HG03575 (cell line): ENCODE results near the gene IGFBP1.

Source experiments
- ATAC-seq: cut with Tn5 transposase; IDR thresholded peaks from one replicate; pipeline ENCODE4 v1.9.1; 2021; ENCODE audit not compliant: unreplicated experiment, insufficient number of reproducible peaks, low FRiP score; ENCODE audit errors: extremely low read depth

Gene IGFBP1

DNA sequence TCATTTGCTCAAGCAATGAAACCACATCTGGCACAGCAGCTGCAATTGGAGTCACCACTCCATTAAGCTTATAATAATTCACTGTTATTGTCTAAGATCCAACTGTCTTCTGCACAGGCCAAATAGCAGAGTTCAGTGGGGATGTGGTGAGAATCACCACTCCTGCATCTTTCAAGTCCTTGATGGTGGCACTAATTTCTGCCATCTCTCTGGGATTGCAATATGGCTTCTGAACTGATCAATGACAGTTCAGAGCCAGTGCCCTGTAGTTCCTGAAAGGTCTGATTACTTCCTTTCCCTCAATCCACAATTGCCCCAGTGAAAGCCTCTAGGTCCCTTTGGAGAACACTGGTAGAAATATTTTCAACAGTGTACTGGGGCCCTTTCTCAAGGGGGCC, 6.4 kb downstream of the IGFBP1 start:
- no peak for ATAC-seq

DNA sequence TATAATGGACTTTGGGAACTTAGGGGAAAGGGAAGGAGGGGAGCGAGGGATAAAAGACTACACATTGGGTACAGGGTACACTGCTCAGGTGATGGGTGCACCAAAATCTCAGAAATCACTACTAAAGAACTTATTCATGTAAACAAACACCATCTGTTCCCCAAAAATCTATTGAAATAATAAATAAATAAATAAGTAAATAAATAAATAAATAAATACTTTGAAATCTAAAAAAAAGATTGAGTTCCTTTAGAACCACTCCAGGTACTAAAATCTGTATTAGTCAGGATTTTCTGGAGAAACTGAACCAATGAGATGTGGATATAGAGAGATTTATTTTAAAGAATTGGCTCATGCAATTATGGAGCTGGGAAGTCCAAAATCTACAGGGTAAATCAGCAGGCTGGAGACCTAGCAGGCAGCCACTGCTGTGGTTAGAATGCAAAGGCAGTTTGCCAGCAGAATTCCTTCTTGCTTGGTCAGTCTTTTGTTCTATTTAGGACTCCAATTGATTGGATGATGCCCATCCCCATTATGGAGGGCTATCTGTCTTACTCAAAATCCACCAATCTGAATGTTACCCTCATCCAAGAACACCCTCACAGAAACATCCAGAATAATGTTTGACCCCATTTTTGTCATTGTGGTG, 8.9 kb downstream of the IGFBP1 start:
- ATAC-seq: no peak

DNA sequence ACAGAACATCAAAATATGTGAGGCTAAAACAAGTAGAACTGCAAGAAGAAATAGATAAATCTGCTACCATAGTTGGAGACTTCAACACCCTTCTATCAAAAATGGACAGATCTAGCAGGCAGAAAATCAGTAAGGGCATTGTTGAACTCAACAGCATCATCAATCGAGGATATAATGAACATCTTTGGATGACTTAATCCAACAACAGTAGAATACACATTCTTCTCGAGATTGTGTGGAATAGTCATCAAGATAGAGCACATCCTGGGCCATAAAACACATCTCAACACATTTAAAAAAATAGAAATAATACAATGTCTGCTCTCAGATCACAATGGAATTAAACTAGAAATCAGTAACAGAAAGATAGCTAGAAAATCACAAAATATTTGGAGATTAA, 9.9 kb downstream of the IGFBP1 start:
- ATAC-seq: no peak

DNA sequence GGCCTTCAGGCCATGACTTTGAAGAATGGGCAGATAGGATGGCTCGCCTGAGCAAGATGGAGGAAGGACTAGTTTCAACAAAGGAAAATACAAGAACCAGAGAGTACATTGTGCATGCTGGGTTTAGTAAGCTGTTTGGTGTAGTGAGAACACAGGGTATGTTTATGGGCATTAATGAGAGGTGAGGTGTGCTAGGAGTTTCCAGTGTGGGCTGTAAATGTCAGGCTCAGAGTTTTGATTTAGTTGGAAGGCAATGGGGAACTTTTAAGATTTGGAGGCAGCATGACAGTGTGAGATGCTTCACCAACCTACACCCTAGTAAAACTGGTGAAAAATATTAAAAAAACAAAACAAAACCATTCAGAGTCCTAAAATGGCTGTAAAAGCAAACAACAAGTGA, 13.3 kb downstream of the IGFBP1 start:
- ATAC-seq: no peak

DNA sequence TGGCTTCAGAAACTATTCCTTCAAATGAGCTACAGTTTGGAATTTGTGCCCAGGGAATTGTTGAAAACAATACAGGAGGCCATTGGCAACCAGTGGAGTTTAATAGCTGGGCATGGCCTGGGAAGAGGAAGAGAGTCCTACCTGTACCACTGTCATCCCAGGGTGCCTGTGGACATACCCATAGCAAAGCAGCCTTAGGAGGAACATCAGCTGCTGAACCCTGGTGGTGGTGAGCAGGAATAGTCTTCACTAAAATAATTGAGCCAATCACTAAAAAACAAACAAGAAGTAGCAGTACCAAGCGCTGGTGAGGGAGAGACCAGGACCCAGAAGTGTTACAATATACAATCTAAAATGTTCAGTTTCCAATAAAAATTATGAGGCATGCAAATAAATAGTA, 14.5 kb downstream of the IGFBP1 start:
- no peak for ATAC-seq

DNA sequence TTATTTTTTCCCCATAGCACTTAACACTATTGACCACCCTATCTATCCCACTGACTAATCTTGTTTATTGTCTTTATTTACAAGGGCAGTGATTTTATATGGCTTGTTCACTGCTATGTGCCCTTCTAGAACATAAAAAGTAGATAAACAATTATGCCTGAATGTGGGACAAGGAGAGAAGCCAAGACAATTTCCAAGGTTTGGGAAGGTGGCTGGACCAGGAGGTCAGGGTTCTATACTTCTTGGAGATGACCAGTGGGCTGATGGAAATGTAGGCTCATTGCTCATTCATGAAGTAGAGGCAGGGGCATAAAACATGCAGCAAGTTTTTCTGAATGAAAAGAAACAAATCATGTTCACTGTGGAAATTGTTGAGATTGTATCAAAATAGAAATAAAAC, 21.3 kb downstream of the IGFBP1 start:
- no peak for ATAC-seq

DNA sequence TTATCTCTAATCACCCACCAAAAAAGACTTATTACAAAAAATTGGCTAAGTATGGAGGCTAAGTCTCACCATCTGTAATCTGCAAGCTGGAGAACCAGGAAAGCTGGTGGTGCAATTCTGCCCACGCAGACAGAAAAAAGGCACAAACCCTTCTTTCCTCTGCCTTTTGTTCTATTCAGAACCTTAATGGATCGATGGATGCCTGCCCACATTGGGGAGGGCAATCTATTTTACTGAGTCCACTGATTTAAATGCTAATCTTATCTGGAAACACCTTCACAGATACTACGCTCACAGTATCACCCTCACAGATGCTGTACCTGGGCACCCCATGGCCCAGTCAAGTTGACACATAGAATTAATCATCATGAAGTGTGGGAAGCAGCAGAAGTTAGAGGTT, 22.6 kb downstream of the IGFBP1 start:
- ATAC-seq: no peak

DNA sequence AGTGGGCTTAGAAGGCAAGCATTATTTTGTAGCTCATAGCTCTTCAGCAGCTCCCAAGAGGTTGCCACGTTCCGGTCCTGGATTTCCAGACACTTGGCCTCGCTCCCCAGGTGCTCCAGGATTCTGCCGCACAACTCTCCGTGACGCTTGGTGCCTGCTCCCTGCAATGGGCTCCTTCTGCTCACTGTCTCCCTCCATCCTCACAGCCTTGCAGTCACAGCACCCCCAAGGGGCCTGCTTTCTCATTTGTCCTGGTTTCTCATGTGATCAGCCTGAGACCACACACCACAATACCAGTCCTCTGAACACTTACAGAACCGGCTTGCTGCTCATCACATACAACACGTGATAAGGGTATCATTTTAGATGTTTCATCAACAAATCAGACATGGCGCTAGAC, 23.0 kb downstream of the IGFBP1 start:
- ATAC-seq: no peak

DNA sequence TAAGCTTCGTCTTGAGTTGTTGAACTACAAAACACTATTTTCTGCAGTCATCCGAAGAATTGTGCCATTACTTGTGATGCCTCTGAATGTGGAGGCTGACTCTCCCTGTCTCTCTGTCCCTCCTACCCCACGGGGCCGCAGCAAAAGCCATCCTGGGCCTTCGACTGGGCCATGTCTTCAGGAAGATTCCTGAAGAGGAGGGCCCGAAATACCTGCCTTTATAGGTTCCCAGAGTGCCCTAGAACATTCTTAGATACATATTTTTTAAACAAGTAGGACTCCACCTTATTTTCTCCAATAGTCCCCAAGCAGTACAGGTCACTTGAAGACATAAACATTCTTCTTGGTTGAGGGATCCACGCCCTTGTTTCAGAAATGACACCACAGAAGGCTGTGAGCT, 24.7 kb downstream of the IGFBP1 start:
- no peak for ATAC-seq

DNA sequence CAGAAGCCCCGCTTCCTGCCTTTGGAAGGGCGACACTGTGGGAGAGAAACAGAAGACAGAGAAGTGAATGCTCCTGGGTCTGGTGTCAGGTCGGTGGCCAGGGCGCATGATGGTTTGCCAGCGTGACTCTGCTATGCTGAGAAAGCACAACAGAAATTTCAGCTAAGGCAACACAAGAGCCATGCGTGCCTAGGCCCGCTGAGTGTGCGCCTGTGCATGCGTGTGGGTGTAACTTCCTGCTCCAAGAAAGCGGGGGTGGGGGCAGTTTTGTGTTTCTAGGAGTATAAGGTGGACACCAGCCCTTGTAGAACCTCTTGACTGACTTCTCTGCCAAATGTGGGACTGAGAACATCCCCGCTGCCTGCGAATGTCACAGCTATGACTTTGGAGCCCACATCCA, 26.6 kb downstream of the IGFBP1 start:
- no peak for ATAC-seq

DNA sequence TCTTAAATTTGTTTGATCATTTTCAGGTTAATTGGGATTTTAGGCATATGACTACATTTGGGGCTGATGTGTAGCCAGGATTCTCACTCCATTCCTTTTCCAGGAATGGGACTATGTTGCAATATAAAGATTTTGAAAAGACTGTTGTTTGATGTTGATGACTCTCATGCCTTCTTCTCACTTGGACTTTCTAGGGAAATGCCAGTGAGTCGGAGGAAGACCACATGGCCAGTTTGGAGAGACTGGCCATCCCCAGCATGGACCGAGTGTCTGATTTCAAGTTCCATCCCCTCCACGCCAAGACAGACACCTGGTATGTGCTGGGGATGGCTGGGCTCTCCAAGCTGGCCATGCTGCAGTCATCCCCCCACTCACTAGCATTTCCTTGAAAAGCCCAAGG, 27.3 kb downstream of the IGFBP1 start:
- ATAC-seq: no peak

DNA sequence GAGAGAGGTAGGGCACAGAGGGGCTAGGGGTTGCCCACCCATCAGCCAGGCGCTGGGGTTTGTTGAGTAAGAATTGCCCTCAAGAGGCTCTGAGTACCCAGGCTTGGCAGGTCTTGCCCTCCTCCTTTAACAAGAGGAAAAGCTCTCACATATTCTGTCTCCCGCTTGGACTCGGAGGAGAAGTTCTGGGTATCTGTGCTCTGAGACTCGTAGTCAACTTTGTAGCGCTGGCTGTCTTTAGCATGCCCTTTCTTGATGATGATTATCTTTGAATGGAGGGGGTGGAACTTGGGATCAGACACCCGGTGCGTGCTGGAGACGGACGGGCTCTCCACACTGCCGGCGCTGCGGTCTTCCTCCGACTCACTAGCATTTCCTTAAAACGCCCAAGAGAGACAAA, 28.8 kb downstream of the IGFBP1 start:
- ATAC-seq: no peak

DNA sequence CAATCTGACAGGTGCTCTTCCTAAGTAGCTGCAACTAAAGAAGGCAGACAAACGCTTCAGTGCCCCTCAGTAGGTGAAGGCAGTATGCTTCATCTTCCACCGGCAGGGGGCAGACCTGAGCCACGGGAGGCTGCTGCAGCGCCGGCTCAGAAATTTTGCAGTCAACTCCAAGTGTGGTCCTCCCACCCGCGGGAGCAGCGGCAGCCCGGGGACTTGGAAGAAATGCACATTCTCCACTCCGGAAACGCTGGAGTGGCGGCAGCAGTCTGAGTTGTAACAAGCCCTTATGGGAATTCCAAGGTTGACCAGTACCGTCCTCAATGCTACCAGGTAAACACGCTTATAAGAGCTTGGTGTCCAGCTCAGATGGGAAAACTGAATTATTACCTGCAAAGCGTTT, 29.4 kb downstream of the IGFBP1 start:
- no peak for ATAC-seq

DNA sequence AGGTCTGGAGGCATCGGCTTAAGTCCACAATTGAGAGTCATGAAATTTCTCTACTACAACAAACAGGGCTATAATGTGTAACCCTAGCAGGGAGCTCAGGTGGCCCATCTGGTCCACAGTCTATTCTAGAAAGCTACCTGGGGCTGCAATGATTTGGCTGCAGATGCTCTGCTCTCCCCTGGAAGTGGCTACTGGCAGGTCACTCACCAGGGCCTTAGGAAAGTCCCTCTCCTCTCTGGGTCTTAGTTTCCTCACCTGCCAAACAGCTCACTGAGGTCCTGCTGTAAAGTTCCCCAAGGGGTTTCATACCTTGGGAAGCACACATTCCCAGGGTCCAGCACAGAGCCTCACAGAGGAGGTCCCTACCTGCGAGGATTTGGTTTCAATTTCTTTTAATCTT, 30.3 kb downstream of the IGFBP1 start:
- ATAC-seq: no peak

DNA sequence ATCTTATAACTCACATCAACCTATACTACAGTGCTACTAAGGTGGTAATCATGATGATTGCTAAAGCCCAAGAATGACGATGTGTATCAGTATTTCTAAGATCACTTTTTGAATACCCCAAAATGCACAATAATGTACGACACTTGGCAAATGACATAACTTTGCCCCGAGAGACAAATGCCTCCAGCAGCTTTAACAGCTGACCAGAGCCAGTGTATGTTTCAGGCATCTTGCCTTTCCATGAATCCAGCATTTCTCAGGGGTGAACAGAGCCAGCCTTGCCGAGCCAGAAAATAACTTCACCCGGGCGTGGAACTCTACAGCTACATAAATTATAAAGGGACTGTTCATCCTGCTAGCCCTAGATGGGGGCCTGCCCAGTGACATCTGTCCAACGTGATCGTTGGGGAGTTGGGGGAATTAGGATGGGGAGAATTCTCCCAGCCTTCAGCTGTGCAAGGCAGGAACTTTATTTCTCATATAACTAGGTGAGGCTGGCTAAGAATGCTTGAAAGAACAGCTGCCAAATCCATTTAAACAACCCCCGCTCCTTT, 31.0 kb downstream of the IGFBP1 start:
- ATAC-seq: no peak

DNA sequence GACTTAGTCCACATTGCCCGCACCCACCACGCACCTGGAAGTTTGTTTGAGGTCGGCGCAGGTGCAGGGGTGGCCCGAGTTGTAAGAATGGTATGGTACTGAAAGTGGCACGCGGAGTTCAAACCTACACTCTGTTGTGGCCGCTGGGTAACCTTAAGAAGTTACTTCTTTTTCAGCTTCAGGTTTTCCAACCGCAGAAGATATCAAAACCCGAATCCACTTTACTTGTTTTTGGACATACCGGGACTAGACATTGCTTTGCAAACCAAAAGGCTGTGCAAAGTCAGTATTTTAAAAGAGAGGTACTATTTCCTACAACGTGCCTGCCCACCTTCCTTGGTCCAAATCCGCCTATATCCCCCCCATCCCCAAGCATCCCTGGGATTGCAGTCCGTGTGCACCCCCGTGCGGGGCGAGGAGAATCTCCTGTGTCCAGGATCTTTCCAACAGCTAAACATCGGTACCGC, 31.7 kb downstream of the IGFBP1 start:
- ATAC-seq: no peak

DNA sequence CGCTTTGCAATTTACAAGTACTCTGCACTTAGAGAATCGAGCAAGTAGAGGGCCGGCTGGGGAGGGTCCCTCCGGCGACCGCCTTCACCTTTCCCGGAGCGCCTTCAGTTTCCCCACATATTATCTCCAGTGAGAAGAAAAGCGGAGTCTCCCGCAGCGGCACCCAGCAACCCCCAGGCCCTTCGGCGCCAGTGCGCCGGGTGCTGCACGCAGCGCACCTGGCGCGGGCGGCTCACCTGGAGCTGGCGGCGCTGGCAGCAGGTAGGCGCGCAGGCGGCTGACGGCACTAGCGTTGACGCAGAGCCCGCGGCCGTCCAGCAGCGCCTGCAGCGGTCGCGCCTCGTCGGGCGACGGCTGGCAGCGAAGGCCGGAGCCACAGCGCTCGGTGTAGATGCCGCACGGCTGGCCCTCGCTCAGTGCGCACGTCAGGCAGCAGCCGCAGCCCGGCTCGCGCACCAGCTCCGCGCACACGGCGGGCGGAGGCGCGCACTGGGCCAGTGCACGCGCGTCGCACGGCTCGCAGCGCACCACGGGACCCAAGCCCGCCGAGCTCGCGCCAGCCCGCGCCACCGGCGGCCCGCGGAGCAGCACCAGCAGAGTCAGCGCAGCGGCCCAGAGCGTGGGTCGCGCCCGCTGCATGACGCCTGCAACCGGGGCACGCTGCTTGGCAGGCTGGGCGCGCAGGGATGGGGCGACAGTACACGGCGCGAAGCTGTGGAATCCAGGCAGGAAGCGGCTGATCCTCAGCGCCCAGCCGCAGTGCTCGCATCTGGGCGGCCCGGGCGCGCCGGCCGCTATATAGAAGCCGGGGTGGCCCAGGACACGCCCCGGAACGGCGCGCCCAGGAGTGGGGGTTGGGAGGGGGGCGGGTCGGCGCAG, 32.5 kb downstream of the IGFBP1 start, which contains the start of gene IGFBP3:
Gene IGFBP3, minus strand, starts transcription at position 771 of the 879 bp plus-strand sequence. Its CDS starts 132 bp downstream, at position 639.
- ATAC-seq: no peak

DNA sequence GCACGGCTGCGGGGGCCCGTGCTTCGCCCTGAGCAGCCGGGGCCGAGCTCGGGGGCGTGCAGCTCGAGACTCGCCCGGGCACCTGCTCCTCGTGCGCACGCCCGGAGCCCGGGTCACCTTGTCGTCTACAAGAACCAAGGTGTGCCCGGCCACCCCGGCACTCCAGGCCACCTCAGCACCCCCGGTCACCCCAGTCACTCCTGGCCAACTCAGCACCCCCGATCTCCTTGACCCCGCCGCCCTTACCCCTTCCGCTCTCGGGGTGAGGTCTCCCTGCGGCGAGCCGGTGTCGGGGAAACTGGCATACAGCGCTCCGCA, 33.1 kb downstream of the IGFBP1 start:
- ATAC-seq: no peak

DNA sequence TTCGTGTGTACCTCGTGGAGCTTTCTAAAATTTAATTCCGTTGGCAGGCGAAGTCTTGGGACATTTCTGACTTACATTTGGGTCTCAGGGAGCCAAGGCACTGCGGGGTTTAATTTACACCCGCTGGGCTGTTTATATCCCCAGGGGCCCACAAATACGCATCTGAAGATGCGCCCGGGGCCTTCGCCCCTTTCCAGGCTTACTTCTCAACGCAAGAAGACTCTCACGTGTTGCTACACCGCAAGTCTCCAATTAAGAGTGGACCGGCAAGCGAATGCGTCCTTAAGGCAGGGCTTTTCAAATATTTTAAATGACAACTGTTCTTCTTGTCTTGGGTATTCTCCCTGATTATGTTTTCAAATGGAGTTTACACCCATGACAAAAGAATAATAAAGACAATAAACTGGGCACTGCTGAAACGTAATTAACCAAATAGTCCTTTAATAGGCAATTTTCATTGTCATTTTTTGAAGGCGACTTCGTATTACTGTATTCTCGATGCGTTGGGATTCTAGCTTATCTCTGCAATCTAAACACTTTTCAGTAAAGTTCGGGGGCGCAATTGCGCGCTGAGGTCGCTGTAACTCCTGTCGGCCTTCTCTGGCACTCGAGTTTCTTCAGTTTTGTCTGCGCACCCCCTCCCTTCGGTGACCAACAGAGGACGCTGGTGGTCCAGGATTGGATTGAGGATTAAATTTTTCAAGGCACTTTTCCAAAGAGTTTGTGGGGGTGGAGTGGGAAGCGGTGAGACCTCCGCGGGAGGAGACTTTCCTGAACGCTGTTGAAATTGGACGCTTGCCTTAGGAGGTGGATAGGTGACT, 33.6 kb downstream of the IGFBP1 start:
- no peak for ATAC-seq
